GM04503 (cell line): ENCODE data around the gene MBD2.
A peak's percentile ranks its signal among the peaks of the same experiment; 100 is the strongest.
"Not testable (repeated sequence)": the region's sequence is repeated elsewhere in the genome, so short reads cannot be mapped to it uniquely, and the experiment has no call there.

Experiments
- DNase-seq: peaks from one replicate; pipeline ENCODE4 v3.0.0-alpha.2; 2012; ENCODE audit warnings: low read depth

Gene MBD2

DNA sequence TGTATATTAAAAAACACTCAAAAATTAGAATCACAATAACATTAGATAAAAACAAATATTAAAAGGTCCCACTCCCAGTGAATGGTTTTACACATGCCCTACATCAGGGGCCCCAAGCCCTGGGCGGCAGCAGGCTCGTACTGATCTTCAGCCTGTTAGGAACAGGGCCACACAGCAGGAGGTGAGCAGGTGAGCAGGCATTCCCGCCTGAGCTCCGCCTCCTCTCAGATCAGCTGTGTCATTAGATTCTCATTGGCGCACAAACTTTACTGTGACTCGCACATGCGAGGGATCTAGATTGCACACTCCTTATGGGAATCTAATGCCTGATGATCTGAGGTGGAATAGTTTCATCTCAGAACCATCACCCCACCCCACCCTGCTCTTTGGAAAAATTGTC is 74.2 kb downstream of the MBD2 start:
- no peak for DNase-seq

DNA sequence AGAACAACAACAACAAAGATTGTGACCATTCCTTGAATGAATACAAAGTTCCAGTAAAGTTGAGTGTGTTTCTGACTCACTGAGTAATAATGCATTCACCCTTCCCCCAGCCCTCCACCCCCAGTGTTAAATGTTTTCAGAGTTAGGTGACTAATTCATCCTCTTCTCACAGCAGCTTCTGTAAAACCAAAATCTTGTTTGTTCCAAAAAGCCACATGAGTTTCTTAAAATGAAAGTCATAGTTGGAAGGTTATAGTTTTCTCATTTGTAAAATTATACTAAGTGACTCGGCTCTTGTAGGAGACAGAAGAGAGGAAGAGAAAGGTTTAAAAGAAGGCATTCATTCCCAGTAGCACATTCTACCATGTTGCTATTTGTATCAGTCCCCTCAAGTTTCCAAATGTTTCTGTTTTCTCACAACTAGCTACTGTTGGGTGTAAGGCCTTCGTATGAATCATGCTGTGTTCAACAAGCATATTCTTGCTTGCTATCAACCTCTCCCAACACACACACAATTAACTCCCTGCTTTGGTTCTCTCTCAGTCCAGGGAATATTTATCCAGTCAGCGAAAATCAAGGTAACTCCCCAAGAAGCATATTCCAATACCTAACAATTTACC is 75.3 kb downstream of the MBD2 start:
- peak; percentile 92 for DNase-seq

DNA sequence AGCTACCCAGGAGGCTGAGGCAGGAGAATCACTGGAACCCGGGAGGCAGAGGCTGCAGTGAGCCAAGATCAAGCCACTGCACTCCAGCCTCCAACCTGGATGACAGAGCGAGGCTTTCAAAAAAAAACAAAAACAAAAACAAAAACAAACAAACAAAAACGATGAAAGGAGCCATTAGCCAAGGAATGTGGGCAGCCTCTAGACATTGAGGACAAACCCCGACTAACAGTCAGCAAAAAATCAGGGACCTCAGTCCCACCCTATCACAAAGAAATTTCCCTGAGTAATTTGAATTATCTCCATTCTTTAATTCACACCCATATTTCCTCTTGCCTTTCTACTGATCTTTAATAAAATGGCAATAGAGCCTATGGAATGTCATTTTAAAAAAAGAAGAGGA is 75.8 kb downstream of the MBD2 start:
- no peak for DNase-seq

DNA sequence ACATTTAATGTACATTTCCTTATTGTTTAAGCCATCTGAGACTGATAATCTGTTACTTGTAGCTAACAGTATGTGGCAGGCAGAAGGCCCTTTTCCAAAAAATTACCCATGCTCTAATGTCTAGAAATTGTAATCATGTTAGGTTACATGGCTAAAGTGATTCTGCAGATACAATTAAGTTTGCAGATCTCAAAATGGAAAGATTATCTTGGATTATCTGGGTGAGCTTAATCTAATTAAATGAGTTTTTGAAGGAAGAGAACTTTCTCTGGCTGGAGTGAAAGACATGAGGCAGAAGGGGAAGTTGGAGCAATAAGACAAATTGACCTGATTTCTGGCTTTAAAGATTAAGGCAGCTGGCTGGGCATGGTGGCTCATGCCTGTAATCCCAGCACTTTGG is 76.3 kb downstream of the MBD2 start:
- no peak for DNase-seq

DNA sequence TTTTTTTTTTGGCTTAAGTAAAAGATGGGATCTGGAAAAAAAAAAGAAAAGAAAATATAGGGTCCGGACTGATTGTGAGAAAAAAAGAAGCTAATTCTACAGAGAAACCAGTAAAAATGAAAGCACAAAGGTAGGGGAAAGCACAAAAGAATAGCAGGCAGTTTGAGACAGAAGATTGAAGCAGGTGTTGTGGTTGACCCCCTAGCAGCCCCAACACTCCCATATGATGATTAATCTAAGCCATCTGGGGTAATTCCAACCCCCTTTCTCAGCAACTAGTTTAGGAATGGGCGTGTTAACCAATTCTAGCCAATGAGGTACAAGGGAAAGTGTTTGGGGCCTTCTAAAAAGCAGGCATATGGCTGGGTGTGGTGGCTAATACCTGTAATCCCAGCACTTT is 77.0 kb downstream of the MBD2 start:
- DNase-seq = no peak

DNA sequence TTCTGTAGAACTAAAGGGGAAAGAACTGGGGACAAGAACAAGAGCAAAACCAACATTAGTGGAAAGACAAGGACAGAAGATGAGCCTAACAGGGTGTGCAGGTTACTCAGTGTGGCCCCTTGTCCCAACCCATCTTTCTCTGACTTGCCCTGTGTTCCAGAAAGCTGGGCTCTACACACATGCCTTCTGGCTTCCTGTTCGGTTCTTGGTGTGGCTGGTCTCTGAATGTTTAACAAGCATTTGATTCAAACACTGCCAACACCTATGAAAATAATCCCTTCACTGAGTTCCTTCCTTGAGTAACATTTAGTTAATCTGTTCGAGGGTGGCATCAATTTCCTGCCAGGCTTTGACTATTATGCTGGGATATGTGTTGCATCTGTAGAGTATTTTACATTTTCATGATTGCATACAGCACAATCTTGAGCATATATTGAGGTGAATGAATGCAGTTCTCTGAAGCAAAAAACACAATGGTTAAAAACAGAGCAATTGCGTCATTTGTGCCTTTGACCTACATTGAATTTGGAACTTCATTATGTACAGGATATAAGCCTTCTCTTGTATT is 83.3 kb downstream of the MBD2 start:
- DNase-seq = no peak

DNA sequence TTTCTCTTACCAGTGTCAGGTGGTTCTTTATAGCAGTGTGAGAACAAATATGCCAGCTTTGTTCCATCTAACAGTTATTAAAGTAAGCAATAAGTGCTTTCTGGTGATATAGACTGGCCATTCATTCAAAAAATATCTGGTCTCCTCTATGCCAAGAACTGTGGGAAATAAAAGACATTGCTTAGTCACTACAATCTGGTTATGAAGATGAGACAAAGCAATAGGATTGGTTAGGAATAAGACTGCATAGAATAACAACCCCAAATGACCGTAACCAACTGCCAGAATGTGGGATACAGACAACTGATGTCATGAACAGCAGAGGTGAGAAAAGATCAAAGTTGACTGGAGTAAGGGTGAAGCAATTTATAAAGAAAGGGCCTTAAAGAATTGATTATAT is 83.8 kb downstream of the MBD2 start:
- peak; percentile 82 for DNase-seq

DNA sequence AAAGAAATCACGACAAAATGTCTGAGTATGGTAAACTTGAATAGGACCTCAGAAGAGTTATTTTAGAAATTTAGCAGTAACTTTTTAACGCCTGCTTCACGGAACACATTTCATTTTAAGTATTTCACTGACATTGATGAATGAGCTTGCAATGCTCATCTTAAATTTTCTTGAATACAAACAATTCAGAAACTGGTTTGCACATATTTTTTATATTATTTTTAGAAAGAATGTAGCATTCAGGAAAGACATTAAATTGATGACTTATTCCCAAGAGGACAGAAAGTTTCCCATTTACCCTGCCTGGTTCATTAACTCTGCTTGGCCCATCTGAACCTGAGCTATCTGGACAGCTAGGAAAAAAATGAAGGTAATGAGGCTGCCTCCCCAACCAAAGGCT is 89.3 kb downstream of the MBD2 start:
- DNase-seq = no peak

DNA sequence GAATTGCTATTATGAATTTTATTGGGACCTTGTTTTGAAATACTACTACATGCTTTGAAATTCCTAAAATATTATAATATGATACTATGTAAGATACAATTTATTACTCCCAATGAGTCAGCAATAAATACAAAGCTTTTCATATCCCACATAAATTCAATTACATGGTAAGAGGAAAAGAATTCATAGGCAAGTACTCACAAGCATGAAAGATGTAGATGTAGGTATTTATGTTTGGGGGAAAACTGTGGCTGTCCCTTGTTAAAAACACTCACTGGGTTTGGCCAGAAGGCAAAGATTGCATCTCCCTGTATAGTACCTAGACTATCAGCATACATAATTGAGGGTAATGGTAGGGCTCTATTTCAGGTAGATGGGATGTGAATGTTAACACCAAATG is 90.4 kb downstream of the MBD2 start:
- no peak for DNase-seq

DNA sequence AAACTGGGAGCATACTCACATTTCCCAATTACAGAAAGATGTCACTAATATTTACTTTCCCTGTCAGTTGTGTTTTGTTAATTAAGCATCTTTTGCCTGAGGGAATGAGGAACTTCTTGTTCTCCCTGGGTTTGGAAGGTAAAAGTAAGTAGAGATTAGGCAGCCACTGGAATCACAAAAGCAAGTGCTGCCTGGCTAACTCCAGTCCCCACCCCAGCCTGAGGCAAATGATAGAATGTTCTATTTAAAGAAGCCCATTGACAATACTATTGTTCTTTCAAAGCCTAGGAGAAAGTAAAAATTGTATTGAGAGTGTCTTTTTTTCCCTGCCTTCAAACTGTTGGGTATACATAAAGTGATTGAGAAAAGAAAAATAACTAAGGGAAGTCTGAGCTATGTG is 93.8 kb downstream of the MBD2 start:
- no peak for DNase-seq

DNA sequence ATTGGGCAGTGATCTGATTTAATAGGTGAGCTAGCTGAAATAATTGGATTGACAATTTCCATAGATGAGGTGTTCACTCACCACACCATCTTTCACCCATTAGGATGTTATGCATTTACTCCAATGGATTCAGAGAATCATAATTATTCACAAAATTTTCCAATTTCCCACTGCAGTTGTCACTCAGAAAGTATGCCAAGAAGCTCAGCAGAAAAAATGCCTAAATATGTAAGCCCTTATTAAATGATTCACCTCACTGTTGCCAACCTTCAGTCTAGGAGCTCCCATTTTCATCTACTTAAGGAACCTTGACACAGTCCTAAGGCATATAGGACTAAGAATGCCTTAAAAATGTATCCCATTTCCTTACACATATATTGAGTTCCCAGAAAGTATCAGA is 94.3 kb downstream of the MBD2 start:
- DNase-seq = no peak

DNA sequence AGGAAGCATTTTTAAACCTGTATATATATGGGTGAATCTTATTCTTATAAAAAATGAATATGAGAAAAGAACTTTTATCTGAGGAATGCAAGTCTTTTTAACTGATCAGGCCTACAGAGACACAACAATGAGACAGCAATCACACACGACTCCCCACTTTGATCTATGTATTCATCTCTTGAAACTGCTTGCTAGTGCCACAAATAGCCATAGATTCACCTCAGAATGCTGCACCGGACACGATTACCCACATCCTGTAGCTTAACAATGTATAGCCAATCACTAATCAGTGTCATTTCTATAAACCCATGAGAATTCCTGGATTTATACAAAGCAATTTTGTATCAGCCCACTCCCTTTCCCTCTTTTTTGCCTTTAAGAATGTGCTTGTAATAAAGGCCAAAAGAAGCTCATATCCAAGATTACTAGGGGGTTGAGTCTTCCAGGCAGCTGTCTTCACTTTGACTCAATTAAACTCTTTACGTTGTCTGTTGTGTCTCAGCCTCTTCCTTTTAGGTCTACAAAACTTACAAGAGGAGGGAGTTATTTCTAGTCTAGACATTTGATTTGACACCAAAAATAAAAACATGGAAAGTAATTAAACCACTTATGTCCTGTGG is 94.9 kb downstream of the MBD2 start:
- no peak for DNase-seq

DNA sequence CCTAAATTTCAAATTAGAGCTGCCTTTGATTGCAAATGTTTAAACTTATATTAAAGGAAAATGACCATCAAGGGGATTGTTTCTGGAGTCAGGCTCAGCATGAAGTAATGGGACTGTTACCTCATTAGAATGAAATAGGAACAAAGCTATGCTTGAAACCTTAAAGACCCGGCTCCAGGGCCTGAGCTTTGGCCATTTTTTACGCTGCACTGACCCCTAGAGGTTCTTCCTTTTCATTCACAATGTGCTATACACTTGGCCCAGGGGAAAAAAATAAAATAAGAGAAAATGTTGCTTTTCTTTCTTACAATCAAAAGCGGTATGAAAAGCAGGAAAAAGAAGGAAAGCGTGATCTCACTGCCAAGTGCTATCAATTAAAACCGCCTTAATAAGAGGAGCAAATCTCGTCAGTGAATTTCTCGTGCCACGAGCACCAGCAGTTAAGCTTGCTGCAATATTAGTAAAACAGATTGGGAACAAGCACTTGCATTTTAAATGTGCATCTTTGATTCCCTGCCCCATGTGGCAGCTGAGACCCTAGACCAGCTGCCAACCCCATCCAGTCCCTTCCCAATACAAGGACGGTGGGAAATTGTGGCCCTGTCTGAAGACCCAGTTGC is 96.6 kb downstream of the MBD2 start:
- no peak for DNase-seq

DNA sequence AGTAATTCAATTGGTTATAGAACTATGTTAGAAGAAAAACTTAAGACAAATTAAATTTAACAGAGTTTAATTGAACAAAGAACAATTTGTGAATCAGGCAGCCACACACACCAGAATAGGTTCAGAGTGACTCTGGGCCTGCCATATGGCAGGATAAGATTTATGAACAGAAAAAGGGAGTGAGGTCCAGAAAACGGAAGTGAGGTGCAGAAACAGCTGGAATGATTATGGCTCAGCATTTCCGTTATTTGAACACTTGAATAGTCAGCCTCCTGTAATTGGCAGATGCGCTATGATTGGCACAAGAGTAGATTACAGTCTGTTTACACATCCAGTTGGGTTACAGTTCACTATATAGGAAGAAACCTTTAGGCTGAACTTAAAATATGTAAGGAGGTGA is 99.0 kb downstream of the MBD2 start:
- no peak for DNase-seq

DNA sequence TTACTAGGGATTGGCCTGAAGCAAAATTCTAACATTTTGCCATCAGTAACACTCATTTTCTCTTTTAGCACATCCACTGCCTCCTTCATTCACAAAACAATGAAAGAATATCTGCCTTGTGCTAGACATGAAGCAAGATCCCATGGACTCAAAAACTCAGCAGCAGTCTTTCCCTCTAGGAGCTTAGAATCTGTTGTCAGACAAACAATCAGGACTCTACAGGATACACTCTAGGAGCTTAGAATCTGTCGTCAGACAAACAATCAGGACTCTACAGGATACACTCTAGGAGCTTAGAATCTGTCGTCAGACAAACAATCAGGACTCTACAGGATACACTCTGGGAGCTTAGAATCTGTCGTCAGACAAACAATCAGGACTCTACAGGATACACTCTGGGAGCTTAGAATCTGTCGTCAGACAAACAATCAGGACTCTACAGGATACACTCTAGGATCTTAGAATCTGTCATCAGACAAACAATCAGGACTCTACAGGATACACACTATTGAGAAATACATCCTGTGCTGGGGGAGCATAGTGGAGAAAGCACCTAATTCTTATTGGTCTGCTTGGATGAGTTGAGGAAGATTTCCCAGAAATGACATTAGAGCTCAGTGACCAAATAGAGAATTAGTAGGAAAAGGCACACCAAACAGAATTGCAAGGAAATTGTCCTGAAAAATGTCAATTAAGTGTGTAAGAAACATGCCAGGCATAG is 100.6 kb downstream of the MBD2 start:
- not testable (repeated sequence) for DNase-seq

DNA sequence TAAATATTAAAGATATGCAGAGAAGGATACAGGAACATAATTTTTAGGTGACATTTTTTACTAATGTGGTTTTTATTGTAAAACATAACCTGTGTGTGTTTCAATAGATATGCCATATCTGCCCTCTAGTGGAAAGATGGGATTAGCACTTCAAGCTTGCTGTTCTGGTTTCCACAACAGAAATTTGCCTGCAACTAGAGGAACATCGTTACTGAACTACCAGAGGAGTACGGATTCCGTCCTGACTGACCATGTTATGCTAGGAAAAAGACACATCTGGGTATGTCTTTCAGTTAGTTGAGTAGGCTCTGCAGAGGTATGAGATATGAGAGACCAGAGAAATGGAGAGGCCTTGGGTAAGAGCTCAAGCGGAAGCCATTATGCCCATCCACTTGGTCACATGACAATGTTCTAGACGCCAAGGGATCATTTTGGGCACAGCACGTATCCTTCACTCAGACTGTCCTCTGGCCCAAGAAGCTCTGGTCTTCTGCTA is 104.9 kb downstream of the MBD2 start:
- DNase-seq = no peak

DNA sequence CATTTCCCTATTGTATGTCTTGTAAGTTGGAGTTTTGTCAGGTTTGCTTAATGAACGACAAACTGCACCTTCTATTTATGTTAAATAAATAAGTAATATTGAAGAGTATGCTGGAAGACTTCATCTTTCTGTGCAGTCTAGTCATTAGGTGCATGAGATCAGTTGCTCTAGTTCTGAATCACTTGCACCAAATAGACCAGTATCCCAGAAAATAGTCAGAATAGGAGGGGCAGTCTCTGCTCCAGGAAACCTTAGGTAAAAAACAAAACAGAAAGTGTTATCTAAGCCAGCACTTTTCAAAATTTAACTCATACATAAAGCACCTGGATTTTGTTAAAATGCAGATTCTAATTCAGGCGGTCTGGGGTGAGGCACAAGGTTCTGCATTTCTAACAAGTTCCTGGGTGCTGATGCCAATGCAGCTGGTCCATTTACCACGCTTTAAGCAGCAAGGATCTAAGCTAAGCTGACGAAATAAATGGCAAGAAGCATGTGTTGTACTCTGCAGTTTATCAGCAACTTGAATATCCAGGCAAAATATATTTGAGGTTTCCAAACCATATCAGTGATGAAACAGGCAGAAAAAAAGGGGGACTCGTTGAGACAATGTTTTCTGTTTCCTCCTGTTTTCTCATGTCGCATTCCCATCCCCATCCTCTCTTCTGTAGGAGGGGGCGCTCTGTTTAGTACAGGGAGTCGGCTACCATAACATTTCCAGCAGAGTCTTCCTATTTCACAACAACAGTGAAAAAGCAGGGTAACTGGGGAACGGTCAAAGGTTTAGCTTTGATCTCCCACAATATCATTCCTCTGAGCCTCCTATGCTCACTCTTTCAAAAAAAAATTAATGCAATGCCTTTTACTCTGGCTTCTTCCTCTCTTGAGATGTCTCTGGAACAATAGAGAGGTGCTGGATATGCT is 106.4 kb downstream of the MBD2 start:
- no peak for DNase-seq

DNA sequence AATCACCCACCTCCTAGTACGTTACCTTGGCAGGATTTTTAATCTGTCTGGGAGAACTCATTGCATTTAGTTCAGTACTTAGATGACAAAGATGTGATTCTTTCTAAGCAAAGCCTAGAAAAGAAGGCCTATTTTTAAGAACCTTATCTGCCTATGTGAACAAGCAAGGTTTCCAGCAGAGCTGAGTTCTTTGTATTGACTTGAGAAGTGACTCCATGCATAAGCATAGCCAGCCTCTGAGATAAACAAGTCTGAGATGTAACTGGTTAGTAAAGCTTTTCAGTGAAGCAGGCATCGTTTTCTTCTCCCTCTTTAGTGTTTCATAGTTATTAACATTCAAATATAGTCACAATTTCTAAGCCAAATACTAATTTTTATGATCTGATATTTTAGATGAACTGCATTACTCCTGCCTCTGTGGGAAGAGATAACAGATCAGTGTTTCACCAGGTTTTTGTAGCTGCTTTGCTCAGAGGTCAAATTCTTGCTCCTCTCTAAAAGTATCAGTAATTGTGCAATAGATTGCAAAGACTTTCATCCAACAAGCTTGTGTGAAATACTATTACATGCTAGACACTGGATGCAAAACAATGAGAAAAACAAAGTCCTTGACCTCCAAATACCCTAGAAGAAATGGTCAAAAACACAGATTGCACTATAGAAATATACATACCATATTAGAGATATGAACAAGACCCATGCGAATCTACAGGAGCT is 107.8 kb downstream of the MBD2 start:
- no peak for DNase-seq

DNA sequence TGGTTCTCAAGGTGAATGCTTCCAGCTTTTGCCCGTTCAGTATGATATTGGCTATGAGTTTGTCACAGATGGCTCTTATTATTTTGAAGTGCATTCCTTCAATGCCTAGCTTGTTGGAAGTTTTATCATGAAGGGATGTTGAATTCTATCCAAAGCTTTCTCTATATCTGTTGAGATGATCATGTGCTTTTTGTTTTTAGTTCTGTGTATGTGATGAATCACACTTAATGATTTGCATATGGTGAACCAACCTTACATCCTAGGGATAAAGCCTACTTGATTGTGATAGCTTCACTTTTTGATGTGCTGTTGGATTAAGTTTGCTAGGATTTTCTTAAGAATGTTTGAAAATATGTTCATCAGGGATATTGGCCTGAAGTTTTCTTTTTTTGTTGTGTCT is 112.1 kb downstream of the MBD2 start:
- DNase-seq = peak; percentile 71

DNA sequence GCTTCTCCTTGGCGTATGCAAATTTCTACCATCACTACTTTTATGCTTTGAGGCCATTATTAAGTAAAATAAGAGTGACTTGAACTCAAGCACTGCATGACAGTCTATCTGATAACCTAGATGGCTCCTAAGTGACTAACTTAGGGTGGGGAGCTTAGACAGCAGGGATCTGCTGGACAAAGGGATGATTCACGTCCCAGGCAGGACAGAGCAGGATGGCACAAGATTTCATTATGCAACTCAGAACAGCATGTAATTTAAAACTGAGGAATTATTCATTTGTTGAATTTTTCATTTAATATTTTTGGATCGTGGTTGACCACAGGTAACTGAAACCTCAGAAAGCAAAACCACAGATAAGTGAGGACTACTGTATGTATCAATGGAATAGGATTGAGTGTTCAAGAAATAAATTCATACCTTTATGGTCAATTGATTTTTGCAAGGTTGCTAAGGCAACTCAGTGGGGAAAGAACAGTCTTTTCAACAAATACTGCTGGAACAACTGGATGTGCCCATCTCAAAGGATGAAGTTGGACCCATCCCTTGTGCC is 115.3 kb downstream of the MBD2 start:
- DNase-seq = no peak

DNA sequence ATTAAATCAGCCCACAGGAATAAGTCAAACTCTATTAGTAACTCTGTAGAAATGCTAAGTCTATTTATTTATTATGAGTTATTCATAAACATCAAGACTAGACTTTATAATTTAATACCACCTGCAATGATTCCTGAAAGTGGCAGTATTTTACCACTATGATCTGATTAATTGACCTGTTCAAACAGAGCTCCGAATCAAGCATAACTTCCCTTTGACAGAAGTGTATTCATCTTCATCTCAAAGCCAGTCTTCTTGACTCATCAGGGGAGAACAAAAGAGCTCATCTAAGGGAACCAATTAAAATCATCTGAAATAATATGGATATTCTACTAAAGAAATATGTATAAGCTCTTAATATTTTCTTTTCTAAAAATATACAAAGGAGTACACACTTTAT is 122.3 kb downstream of the MBD2 start:
- DNase-seq = no peak
